Measurements from ENCODE around the gene C3. TPM values are rescaled to one million over a fixed set of nuclear protein-coding genes. Genes with fewer than 3 reads are reported as not detected.

The C3 gene
- total RNA-seq, 2 donors from 2014 or later: 320 to 382 TPM

DNA sequence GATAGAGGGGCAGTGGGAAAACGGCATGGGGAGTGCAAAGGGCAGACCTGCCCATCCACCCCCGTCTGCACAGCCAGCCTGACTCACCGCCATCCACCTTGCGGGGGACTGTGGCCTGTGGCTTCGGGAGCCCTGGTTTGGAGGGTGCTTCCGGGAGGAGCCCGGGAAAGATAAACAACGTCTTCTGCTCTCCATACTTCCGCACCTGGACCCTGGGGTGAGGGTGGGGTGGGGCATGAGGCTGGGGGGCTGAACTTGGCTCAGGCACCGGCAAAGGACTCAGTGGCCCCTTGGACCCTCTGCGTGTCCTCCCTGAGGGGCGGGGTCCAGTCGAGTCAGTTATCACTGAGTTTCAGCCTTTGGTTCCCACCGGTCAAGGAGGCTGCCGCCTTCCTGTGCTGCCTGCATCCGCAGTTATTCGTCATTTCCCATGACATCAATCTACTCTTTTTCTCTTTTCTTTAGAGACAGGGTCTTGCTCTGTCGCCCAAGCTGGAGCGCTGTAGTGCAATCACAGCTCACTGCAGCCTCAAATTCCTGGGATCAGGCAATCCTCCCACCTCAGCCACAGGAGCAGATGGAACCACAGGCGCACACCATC, 13.7 kb upstream of the C3 start:
- Histone ChIP-seq H3K4me1 (peaks cover 35% of the 10 kb centered on the region), H3K9me3 (no peaks in the 10 kb centered on the region), H3K4me3 (no peak overlapping the region), H3K36me3 (replicated peaks in 1 of 2; ENCODE audit: insufficient read depth in 1 of 2, low read depth in 2 of 2) (peaks cover 0 to 8% of the 10 kb centered on the region in 2 donors), H3K27ac (no peak overlapping the region), H3K27me3 (no peaks in the 10 kb centered on the region)
- 78 to 91% methylated on average over 19 to 20 of the region's 20 CpGs for WGBS, 2 donors
- TF ChIP-seq, protein P1, sequence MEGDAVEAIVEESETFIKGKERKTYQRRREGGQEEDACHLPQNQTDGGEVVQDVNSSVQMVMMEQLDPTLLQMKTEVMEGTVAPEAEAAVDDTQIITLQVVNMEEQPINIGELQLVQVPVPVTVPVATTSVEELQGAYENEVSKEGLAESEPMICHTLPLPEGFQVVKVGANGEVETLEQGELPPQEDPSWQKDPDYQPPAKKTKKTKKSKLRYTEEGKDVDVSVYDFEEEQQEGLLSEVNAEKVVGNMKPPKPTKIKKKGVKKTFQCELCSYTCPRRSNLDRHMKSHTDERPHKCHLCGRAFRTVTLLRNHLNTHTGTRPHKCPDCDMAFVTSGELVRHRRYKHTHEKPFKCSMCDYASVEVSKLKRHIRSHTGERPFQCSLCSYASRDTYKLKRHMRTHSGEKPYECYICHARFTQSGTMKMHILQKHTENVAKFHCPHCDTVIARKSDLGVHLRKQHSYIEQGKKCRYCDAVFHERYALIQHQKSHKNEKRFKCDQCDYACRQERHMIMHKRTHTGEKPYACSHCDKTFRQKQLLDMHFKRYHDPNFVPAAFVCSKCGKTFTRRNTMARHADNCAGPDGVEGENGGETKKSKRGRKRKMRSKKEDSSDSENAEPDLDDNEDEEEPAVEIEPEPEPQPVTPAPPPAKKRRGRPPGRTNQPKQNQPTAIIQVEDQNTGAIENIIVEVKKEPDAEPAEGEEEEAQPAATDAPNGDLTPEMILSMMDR (IDR thresholded peaks at IDR 0.05): no peak
- no peak for TF ChIP-seq POLR2A (IDR thresholded peaks at IDR 0.05)
- DNase-seq (no peak), ATAC-seq (no peak)
- intact Hi-C loops (cut with DNase I): no loop called here

- Histone ChIP-seq H3K9me3 (no peaks in the 10 kb centered on the region), H3K27me3 (no peaks in the 10 kb centered on the region), H3K36me3 (replicated peaks in 1 of 2; ENCODE audit: insufficient read depth in 1 of 2, low read depth in 2 of 2) (peaks cover 0 to 8% of the 10 kb centered on the region in 2 donors), H3K4me3 (no peak overlapping the region), H3K4me1 (peaks cover 30% of the 10 kb centered on the region), H3K27ac (no peak overlapping the region)
- ATAC-seq: no peak
- no peak for DNase-seq
- WGBS, 2 donors: 89 to 92% methylated on average over 24 to 27 of the region's 29 CpGs
- TF ChIP-seq, protein P1 (IDR thresholded peaks at IDR 0.05): no peak
- TF ChIP-seq POLR2A (IDR thresholded peaks at IDR 0.05): no peak
- intact Hi-C loops (cut with DNase I): no loop called here
These were observed 13.1 kb upstream of the C3 start for GRCh38 chr19:6733338-6734095.

DNA sequence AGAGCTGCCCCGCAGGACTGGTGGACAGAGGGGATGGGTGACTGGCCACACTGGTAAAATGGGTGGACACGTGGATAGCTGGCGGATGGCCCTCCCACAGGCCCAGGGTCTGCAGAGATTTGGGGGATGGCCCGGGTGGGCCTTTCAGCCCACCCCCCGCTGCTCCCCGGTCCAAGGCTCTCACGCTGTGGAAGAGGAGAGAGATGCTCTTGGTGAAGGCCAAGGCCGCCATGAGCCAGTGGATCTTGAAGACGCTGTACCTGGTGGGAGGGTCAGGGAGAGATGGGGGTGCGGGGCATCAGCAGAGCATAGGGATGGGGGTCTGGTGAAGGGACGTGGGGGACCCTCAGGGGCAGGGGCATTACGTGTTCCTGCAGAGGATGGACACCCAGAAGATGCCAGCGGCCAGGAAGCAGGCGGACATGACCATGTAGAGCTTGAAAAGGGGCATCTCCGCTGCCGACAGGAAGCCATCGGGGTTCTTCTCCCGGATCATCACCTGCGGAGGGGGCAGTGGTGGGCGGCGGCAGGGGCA, 12.4 kb upstream of the C3 start:
- H3K4me1 ChIP-seq: peaks cover 29% of the 10 kb centered on the region
- H3K9me3 ChIP-seq: no peaks in the 10 kb centered on the region

GRCh38 chr19:6731822-6732221, 11.4 kb upstream of the C3 start:
- H3K4me3 ChIP-seq: no peak overlapping the region
- intact Hi-C loops (cut with DNase I): no loop called here
- no peak overlapping the region for H3K27ac ChIP-seq
- peaks cover 0 to 8% of the 10 kb centered on the region in 2 donors for H3K36me3 ChIP-seq (replicated peaks in 1 of 2; ENCODE audit: insufficient read depth in 1 of 2, low read depth in 2 of 2)
- no peaks in the 10 kb centered on the region for H3K27me3 ChIP-seq
- H3K4me1 ChIP-seq: peaks cover 38% of the 10 kb centered on the region
- TF ChIP-seq, protein P1 (IDR thresholded peaks at IDR 0.05): no peak
- no peak for TF ChIP-seq POLR2A (IDR thresholded peaks at IDR 0.05)
- 89 to 91% methylated on average over 11 to 22 of the region's 22 CpGs for WGBS, 2 donors
- DNase-seq: no peak
- no peak for ATAC-seq
- no peaks in the 10 kb centered on the region for H3K9me3 ChIP-seq

More for the DNA sequence above, 12.4 kb upstream of the C3 start:
- Histone ChIP-seq H3K27me3 (no peaks in the 10 kb centered on the region), H3K27ac (no peak overlapping the region), H3K36me3 (replicated peaks in 1 of 2; ENCODE audit: insufficient read depth in 1 of 2, low read depth in 2 of 2) (peaks cover 0 to 8% of the 10 kb centered on the region in 2 donors), H3K4me3 (no peak overlapping the region)
- WGBS, 2 donors: 88 to 92% methylated on average over 21 of the region's 21 CpGs
- DNase-seq (no peak), ATAC-seq (no peak)
- no peak for TF ChIP-seq POLR2A (IDR thresholded peaks at IDR 0.05)
- TF ChIP-seq, protein P1 (IDR thresholded peaks at IDR 0.05): no peak
- intact Hi-C loops (cut with DNase I): no loop called here
